ENCODE measurements around the gene SLC24A3. TPM values are rescaled to one million over a fixed set of nuclear protein-coding genes. Genes with fewer than 3 reads are reported as not detected.

SLC24A3 gene
- total and polyA plus RNA-seq, 7 experiments from 2014 or later, result 0.58 to 1.0 TPM; not detected in 5

GRCh38 chr20:19515074-19515473 lies 302.6 kb downstream of the SLC24A3 start:
- CTCF ChIA-PET, result no interaction called here
- no peaks in the 10 kb centered on the region for H3K36me3 ChIP-seq (ENCODE audit: control insufficient read depth in 2 of 3, insufficient read depth in 3 of 3, low read length in 3 of 3)
- H3K27me3 Mint-ChIP-seq, result no peaks in the 10 kb centered on the region

DNA sequence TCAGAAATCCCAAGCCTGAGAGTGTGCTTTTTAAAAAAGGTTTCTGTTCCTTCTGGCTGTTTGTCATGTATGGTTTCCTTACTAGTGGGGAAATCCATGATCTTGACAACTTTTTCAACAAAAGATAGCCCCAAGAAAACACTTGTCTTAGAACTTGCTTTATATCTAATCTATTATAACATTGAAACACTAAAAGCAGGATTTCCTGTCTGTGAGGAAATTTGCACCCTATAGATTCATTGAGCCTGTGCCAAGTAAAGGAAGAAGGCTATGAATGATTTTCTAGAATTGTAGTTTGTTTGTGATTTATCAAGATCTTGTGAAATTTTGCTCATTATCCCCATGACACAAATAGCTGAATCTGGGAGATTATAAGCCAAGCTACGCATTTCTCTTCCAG lies 307.0 kb downstream of the SLC24A3 start:
- H3K27me3 Mint-ChIP-seq, result peaks cover 0 to 4% (median 0%) of the 10 kb centered on the region in 5 donors
- ATAC-seq, result no peak
- POLR2A ChIA-PET, result no interaction called here
- Histone ChIP-seq H3K27ac (ENCODE audit: low read depth, low read length) (no peak overlapping the region), H3K36me3 (ENCODE audit: control insufficient read depth in 2 of 3, insufficient read depth in 3 of 3, low read length in 3 of 3) (no peaks in the 10 kb centered on the region), H3K4me3 (ENCODE audit: low read length) (no peak overlapping the region), H3K27me3 (ENCODE audit: control insufficient read depth in 2 of 2, insufficient read depth in 2 of 2, low read length in 2 of 2) (no peaks in the 10 kb centered on the region), H3K9me3 (ENCODE audit: control insufficient read depth in 2 of 3, low read length in 3 of 3) (no peaks in the 10 kb centered on the region), H3K4me1 (ENCODE audit: control insufficient read depth in 2 of 2, insufficient read depth in 2 of 2, low read length in 2 of 2) (no peaks in the 10 kb centered on the region)
- H3K4me3 Mint-ChIP-seq, result no peak overlapping the region
- no peak for DNase-seq
- H3K4me1 Mint-ChIP-seq, result peaks cover 1 to 38% (median 20%) of the 10 kb centered on the region in 7 donors
- H3K9me3 Mint-ChIP-seq, result peaks cover 0 to 3% (median 0%) of the 10 kb centered on the region in 11 donors
- H3K36me3 Mint-ChIP-seq, result no peaks in the 10 kb centered on the region
- intact Hi-C loops (cut with micrococcal nuclease), result no loop called here
- no peak overlapping the region for H3K27ac Mint-ChIP-seq
- CTCF ChIA-PET, result no interaction called here

More at GRCh38 chr20:19515074-19515473, 302.6 kb downstream of the SLC24A3 start:
- Histone ChIP-seq H3K4me3 (ENCODE audit: low read length) (no peak overlapping the region), H3K9me3 (ENCODE audit: control insufficient read depth in 2 of 3, low read length in 3 of 3) (no peaks in the 10 kb centered on the region), H3K27me3 (ENCODE audit: control insufficient read depth in 2 of 2, insufficient read depth in 2 of 2, low read length in 2 of 2) (no peaks in the 10 kb centered on the region), H3K27ac (ENCODE audit: low read depth, low read length) (no peak overlapping the region), H3K4me1 (ENCODE audit: control insufficient read depth in 2 of 2, insufficient read depth in 2 of 2, low read length in 2 of 2) (no peaks in the 10 kb centered on the region)
- peaks cover 0 to 3% (median 0%) of the 10 kb centered on the region in 11 donors for H3K9me3 Mint-ChIP-seq
- no peak for DNase-seq
- H3K36me3 Mint-ChIP-seq, result no peaks in the 10 kb centered on the region
- intact Hi-C loops (cut with micrococcal nuclease), result no loop called here
- peaks cover 0 to 14% (median 0%) of the 10 kb centered on the region in 7 donors for H3K4me1 Mint-ChIP-seq
- ATAC-seq, result no peak
- POLR2A ChIA-PET, result no interaction called here
- H3K4me3 Mint-ChIP-seq, result no peak overlapping the region
- H3K27ac Mint-ChIP-seq, result no peak overlapping the region

- H3K36me3 ChIP-seq (ENCODE audit: control insufficient read depth in 2 of 3, insufficient read depth in 3 of 3, low read length in 3 of 3), result no peaks in the 10 kb centered on the region
- ChIA-PET POLR2A (no interaction called here), CTCF (interaction anchor here (0.6 kb wide), 1 partner anchor 313 kb away, joined by 3 read pairs; no protein-coding TSS in a partner anchor)
- H3K4me3 ChIP-seq (ENCODE audit: low read length), result no peak overlapping the region
- Mint-ChIP-seq H3K36me3 (no peaks in the 10 kb centered on the region), H3K4me1 (peaks cover 1 to 38% (median 20%) of the 10 kb centered on the region in 7 donors), H3K27ac (no peak overlapping the region), H3K27me3 (peaks cover 0 to 4% (median 0%) of the 10 kb centered on the region in 5 donors), H3K4me3 (no peak overlapping the region), H3K9me3 (peaks cover 0 to 3% (median 0%) of the 10 kb centered on the region in 11 donors)
- no peak for ATAC-seq
- H3K27me3 ChIP-seq (ENCODE audit: control insufficient read depth in 2 of 2, insufficient read depth in 2 of 2, low read length in 2 of 2), result no peaks in the 10 kb centered on the region
- DNase-seq, result no peak
- no peak overlapping the region for H3K27ac ChIP-seq (ENCODE audit: low read depth, low read length)
- H3K4me1 ChIP-seq (ENCODE audit: control insufficient read depth in 2 of 2, insufficient read depth in 2 of 2, low read length in 2 of 2), result no peaks in the 10 kb centered on the region
- intact Hi-C loops (cut with micrococcal nuclease), result no loop called here
- no peaks in the 10 kb centered on the region for H3K9me3 ChIP-seq (ENCODE audit: control insufficient read depth in 2 of 3, low read length in 3 of 3)
These were observed 307.8 kb downstream of the SLC24A3 start for GRCh38 chr20:19520261-19520660.

- Histone ChIP-seq H3K4me3 (ENCODE audit: low read length) (no peak overlapping the region), H3K27ac (ENCODE audit: low read depth, low read length) (no peak overlapping the region), H3K36me3 (ENCODE audit: control insufficient read depth in 2 of 3, insufficient read depth in 3 of 3, low read length in 3 of 3) (no peaks in the 10 kb centered on the region), H3K4me1 (ENCODE audit: control insufficient read depth in 2 of 2, insufficient read depth in 2 of 2, low read length in 2 of 2) (no peaks in the 10 kb centered on the region), H3K27me3 (ENCODE audit: control insufficient read depth in 2 of 2, insufficient read depth in 2 of 2, low read length in 2 of 2) (no peaks in the 10 kb centered on the region), H3K9me3 (ENCODE audit: control insufficient read depth in 2 of 3, low read length in 3 of 3) (no peaks in the 10 kb centered on the region)
- DNase-seq (peak in 5 of 9 donors; percentile 9 to 29 (median 17)), ATAC-seq (no peak)
- Mint-ChIP-seq H3K27me3 (peaks cover 0 to 14% (median 4%) of the 10 kb centered on the region in 5 donors), H3K4me1 (peaks cover 1 to 38% (median 20%) of the 10 kb centered on the region in 7 donors), H3K27ac (peak overlapping the region in 5 of 9 donors; percentile 1 to 80 (median 57)), H3K4me3 (peak overlapping the region in 6 of 10 donors; percentile 1 to 63 (median 28)), H3K36me3 (no peaks in the 10 kb centered on the region), H3K9me3 (peaks cover 0 to 3% (median 0%) of the 10 kb centered on the region in 11 donors)
- intact Hi-C loops (cut with micrococcal nuclease), result no loop called here
- ChIA-PET CTCF (no interaction called here), POLR2A (no interaction called here)
These were observed 309.8 kb downstream of the SLC24A3 start for GRCh38 chr20:19522071-19522801.

- Histone ChIP-seq H3K27ac (ENCODE audit: low read depth, low read length) (no peak overlapping the region), H3K36me3 (ENCODE audit: control insufficient read depth in 2 of 3, insufficient read depth in 3 of 3, low read length in 3 of 3) (no peaks in the 10 kb centered on the region), H3K4me3 (ENCODE audit: low read length) (no peak overlapping the region), H3K9me3 (ENCODE audit: control insufficient read depth in 2 of 3, low read length in 3 of 3) (no peaks in the 10 kb centered on the region), H3K27me3 (ENCODE audit: control insufficient read depth in 2 of 2, insufficient read depth in 2 of 2, low read length in 2 of 2) (no peaks in the 10 kb centered on the region), H3K4me1 (ENCODE audit: control insufficient read depth in 2 of 2, insufficient read depth in 2 of 2, low read length in 2 of 2) (no peaks in the 10 kb centered on the region)
- CTCF ChIA-PET, result no interaction called here
- no peak for ATAC-seq
- Mint-ChIP-seq H3K4me1 (peaks cover 1 to 38% (median 20%) of the 10 kb centered on the region in 7 donors), H3K36me3 (no peaks in the 10 kb centered on the region), H3K27ac (peak overlapping the region in 1 of 9 donors; percentile 63), H3K27me3 (peaks cover 0 to 16% (median 4%) of the 10 kb centered on the region in 5 donors), H3K4me3 (peak overlapping the region in 1 of 10 donors; percentile 61), H3K9me3 (peaks cover 0 to 3% (median 0%) of the 10 kb centered on the region in 11 donors)
- intact Hi-C loops (cut with micrococcal nuclease), result no loop called here
- no peak for DNase-seq
- POLR2A ChIA-PET, result no interaction called here
These were observed 310.6 kb downstream of the SLC24A3 start for GRCh38 chr20:19522836-19523590.

- CTCF ChIA-PET, result no interaction called here
- H3K4me3 Mint-ChIP-seq, result no peak overlapping the region
- peaks cover 1 to 33% (median 20%) of the 10 kb centered on the region in 7 donors for H3K4me1 Mint-ChIP-seq
These were observed 312.2 kb downstream of the SLC24A3 start for GRCh38 chr20:19524691-19525090.

More at GRCh38 chr20:19524691-19525090, 312.2 kb downstream of the SLC24A3 start:
- no peak overlapping the region for H3K27ac Mint-ChIP-seq
- no peaks in the 10 kb centered on the region for H3K36me3 Mint-ChIP-seq
- POLR2A ChIA-PET, result no interaction called here
- Histone ChIP-seq H3K36me3 (ENCODE audit: control insufficient read depth in 2 of 3, insufficient read depth in 3 of 3, low read length in 3 of 3) (no peaks in the 10 kb centered on the region), H3K27ac (ENCODE audit: low read depth, low read length) (no peak overlapping the region), H3K4me1 (ENCODE audit: control insufficient read depth in 2 of 2, insufficient read depth in 2 of 2, low read length in 2 of 2) (no peaks in the 10 kb centered on the region), H3K4me3 (ENCODE audit: low read length) (no peak overlapping the region), H3K9me3 (ENCODE audit: control insufficient read depth in 2 of 3, low read length in 3 of 3) (no peaks in the 10 kb centered on the region), H3K27me3 (ENCODE audit: control insufficient read depth in 2 of 2, insufficient read depth in 2 of 2, low read length in 2 of 2) (no peaks in the 10 kb centered on the region)
- intact Hi-C loops (cut with micrococcal nuclease), result no loop called here
- peaks cover 0 to 3% (median 0%) of the 10 kb centered on the region in 11 donors for H3K9me3 Mint-ChIP-seq
- DNase-seq (no peak), ATAC-seq (no peak)
- H3K27me3 Mint-ChIP-seq, result peaks cover 0 to 16% (median 4%) of the 10 kb centered on the region in 5 donors

All from naive thymus-derived CD4-positive, alpha-beta T cell (primary cell).